HCT116 (cell line): Measurements from ENCODE around the gene RAB1A. TPM values are rescaled to one million over a fixed set of nuclear protein-coding genes. Genes with fewer than 3 reads are reported as not detected.

Source experiments
- ATAC-seq: fragments of 200-7000 bp; cut with Tn5 transposase; 2 replicates; pipeline ENCODE4 v1.9.1; 2020; ENCODE audit warnings: mild to moderate bottlenecking, moderate library complexity
- BruUV-seq: library from RNA; stranded (reverse); fragments of 400-500 nt; replicated peaks from 2 replicates; lab custom pipeline; 2021; lab: Mats Ljungman, UMichigan
- CTCF ChIA-PET: fragments of 300-600 bp; sonication (Branson Sonifier 250); formaldehyde crosslinking; loops from one replicate; lab custom pipeline; 2021; ENCODE audit warnings: antibody characterized with exemption; lab: Charles Lee
- POLR2A ChIA-PET: fragments of 300-600, 350-600 bp; sonication (Branson Sonifier 250); formaldehyde crosslinking; loops from one replicate; lab custom pipeline; 2021; ENCODE audit warnings: antibody characterized with exemption; lab: Charles Lee
- RAD21 ChIA-PET, 2 experiments: fragments of 300-600 bp; sonication (Branson Sonifier 250); formaldehyde crosslinking; loops; one replicate each; lab custom pipeline; 2023; ENCODE audit warnings: low total read pairs in 2 of 2; ENCODE audit not compliant: uncharacterized antibody in 2 of 2, unreplicated experiment in 2 of 2, low non-redundant PET in 1 of 2; lab: Charles Lee
- DNase-seq: peaks from one replicate; pipeline ENCODE4 v3.0.0-alpha.2; 2010; ENCODE audit warnings: low read depth, low spot score
- H2AFZ ChIP-seq: fragments of 200-600 bp; shearing (Covaris generic), sonication (generic); 2 replicates; pipeline ENCODE4 v1.6.1; 2017; ENCODE audit warnings: low read depth, mixed run types, mixed read lengths, antibody characterized with exemption, low read length; ENCODE audit not compliant: poor library complexity, severe bottlenecking
- H3K27ac ChIP-seq: 2 replicates; pipeline ENCODE4 v1.5.1; 2012; ENCODE audit warnings: low read depth, low read length
- H3K27me3 ChIP-seq: fragments of 200-600 bp; sonication (generic); 2 replicates; pipeline ENCODE4 v1.6.1; 2016; ENCODE audit warnings: mixed run types, low read length, mixed read lengths; ENCODE audit not compliant: insufficient read depth
- H3K36me3 ChIP-seq, 2 experiments: fragments of 200-500 bp in 1 of 2; fragments of 200-600 bp in 1 of 2; sonication (Bioruptor generic) in 1 of 2; sonication (generic) in 1 of 2; 2 replicates each; pipeline versions ENCODE4 v1.5.1 to v1.6.1; 2014 to 2016; ENCODE audit warnings: low read length in 2 of 2, inconsistent platforms in 1 of 2, mixed read lengths in 1 of 2, mixed run types in 1 of 2; ENCODE audit not compliant: insufficient read depth in 2 of 2, control insufficient read depth in 1 of 2
- H3K4me1 ChIP-seq, 2 experiments: fragments of 200-600 bp in 1 of 2; sonication (generic) in 1 of 2; 2 replicates each; pipeline versions ENCODE4 v1.5.1 to v1.6.1; 2012 to 2017; ENCODE audit warnings: low read length in 2 of 2, inconsistent platforms in 1 of 2, mild to moderate bottlenecking in 1 of 2, mixed read lengths in 1 of 2, mixed run types in 1 of 2, moderate library complexity in 1 of 2; ENCODE audit not compliant: insufficient read depth in 2 of 2, control insufficient read depth in 1 of 2
- H3K4me2 ChIP-seq: fragments of 200-600 bp; sonication (generic); 2 replicates; pipeline ENCODE4 v1.6.1; 2017; ENCODE audit warnings: mixed run types, low read length, mixed read lengths
- H3K4me3 ChIP-seq, 2 experiments: fragments of 200-600 bp in 1 of 2; sonication (generic) in 1 of 2; replicated peaks in 1 of 2; 2 replicates each; pipeline ENCODE4 v1.5.1; 2011 to 2016; ENCODE audit warnings: low read length in 2 of 2, control low read depth in 1 of 2, low read depth in 1 of 2, mild to moderate bottlenecking in 1 of 2, mixed read lengths in 1 of 2, mixed run types in 1 of 2
- H3K79me2 ChIP-seq: fragments of 200-600 bp; sonication (generic); 2 replicates; pipeline ENCODE4 v1.6.1; 2017; ENCODE audit warnings: mild to moderate bottlenecking, mixed run types, low read length, moderate library complexity, mixed read lengths; ENCODE audit not compliant: insufficient read depth
- H3K9ac ChIP-seq: fragments of 200-600 bp; sonication (generic); 2 replicates; pipeline ENCODE4 v1.6.1; 2016; ENCODE audit warnings: low read length, mixed read lengths
- H3K9me2 ChIP-seq: fragments of 200-600 bp; sonication (generic), shearing (Covaris generic); 2 replicates; pipeline ENCODE4 v1.6.1; 2017; ENCODE audit warnings: mixed run types, mild to moderate bottlenecking, moderate library complexity; ENCODE audit not compliant: insufficient read depth
- H3K9me3 ChIP-seq, 2 experiments: fragments of 200-500 bp in 1 of 2; fragments of 200-600 bp in 1 of 2; sonication (Bioruptor generic) in 1 of 2; sonication (generic) in 1 of 2; 2 replicates each; pipeline ENCODE4 v1.6.1; 2014 to 2017; ENCODE audit warnings: low read length in 2 of 2, mixed read lengths in 2 of 2, inconsistent platforms in 1 of 2, low read depth in 1 of 2, mild to moderate bottlenecking in 1 of 2, mixed run types in 1 of 2, moderate library complexity in 1 of 2; ENCODE audit not compliant: control insufficient read depth in 1 of 2, insufficient read depth in 1 of 2
- H4K20me1 ChIP-seq: fragments of 200-600 bp; sonication (generic), shearing (Covaris generic); 2 replicates; pipeline ENCODE4 v1.6.1; 2017; ENCODE audit warnings: mixed run types, mild to moderate bottlenecking, moderate library complexity; ENCODE audit not compliant: insufficient read depth
- ATF3 ChIP-seq: IDR thresholded peaks from 2 replicates; pipeline ENCODE4 v1.6.1; 2012
- CBX3 ChIP-seq: IDR thresholded peaks from 2 replicates; pipeline ENCODE4 v1.6.1; 2012; ENCODE audit warnings: low read depth
- CEBPB ChIP-seq: IDR thresholded peaks from 2 replicates; pipeline ENCODE4 v1.6.1; 2012; ENCODE audit warnings: low read depth
- EGR1 ChIP-seq: IDR thresholded peaks from 2 replicates; pipeline ENCODE4 v1.6.1; 2012; ENCODE audit warnings: low read depth
- ELF1 ChIP-seq: IDR thresholded peaks from 2 replicates; pipeline ENCODE4 v1.6.1; 2012; ENCODE audit warnings: low read depth, borderline replicate concordance
- EZH2 ChIP-seq: fragments of 200-600 bp; sonication (generic); IDR thresholded peaks from 2 replicates; pipeline ENCODE4 v1.6.1; 2017; ENCODE audit warnings: antibody characterized with exemption, mixed run types
- EZH2phosphoT487 ChIP-seq: fragments of 200-600 bp; IDR thresholded peaks from 2 replicates; pipeline ENCODE4 v1.6.1; 2018; ENCODE audit warnings: antibody characterized with exemption, borderline replicate concordance
- FOSL1 ChIP-seq: IDR thresholded peaks from 2 replicates; pipeline ENCODE4 v1.6.1; 2012; ENCODE audit warnings: low read depth
- JUND ChIP-seq: IDR thresholded peaks from 2 replicates; pipeline ENCODE4 v1.6.1; 2012
- MAX ChIP-seq: IDR thresholded peaks from 2 replicates; pipeline ENCODE4 v1.6.1; 2012
- POLR2A ChIP-seq: IDR thresholded peaks from 2 replicates; pipeline ENCODE4 v1.7.0; 2011; ENCODE audit warnings: borderline replicate concordance; ENCODE audit not compliant: insufficient read depth, insufficient read length; ENCODE audit errors: extremely low read depth
- RAD21 ChIP-seq: IDR thresholded peaks from 2 replicates; pipeline ENCODE4 v1.6.1; 2012; ENCODE audit warnings: low read depth, mild to moderate bottlenecking
- SP1 ChIP-seq: IDR thresholded peaks from 2 replicates; pipeline ENCODE4 v1.6.1; 2012; ENCODE audit warnings: low read depth
- SRF ChIP-seq: IDR thresholded peaks from 2 replicates; pipeline ENCODE4 v1.6.1; 2012; ENCODE audit warnings: low read depth
- TCF7L2 ChIP-seq: IDR thresholded peaks from 2 replicates; pipeline ENCODE4 v1.7.0; 2011; ENCODE audit warnings: borderline replicate concordance, inconsistent platforms; ENCODE audit not compliant: insufficient read depth, insufficient read length; ENCODE audit errors: extremely low read depth
- YY1 ChIP-seq: IDR thresholded peaks from 2 replicates; pipeline ENCODE4 v1.6.1; 2011; ENCODE audit warnings: low read length, low read depth, moderate library complexity, mild to moderate bottlenecking; ENCODE audit not compliant: insufficient replicate concordance; ENCODE audit errors: extremely low read depth
- ZFX ChIP-seq: fragments of 450-650 bp; IDR thresholded peaks from 2 replicates; pipeline ENCODE4 v1.6.1; 2017
- ZNF274 ChIP-seq: fragments of 200-500 bp; sonication (Bioruptor generic); IDR thresholded peaks from 2 replicates; pipeline ENCODE4 v1.6.1; 2014; ENCODE audit warnings: mild to moderate bottlenecking, low read depth, low read length, inconsistent platforms
- intact Hi-C: fragments of 100-400 bp; cut with micrococcal nuclease; formaldehyde crosslinking; loops from 2 replicates; pipeline ENCODE4 v1.10.0; 2022
- total RNA-seq: library from RNA; stranded (reverse); gene quantifications from one replicate; pipeline ENCODE4 v1.2.1, GENCODE V29; 2021; ENCODE audit not compliant: unreplicated experiment

The RAB1A gene
- total RNA-seq, 1 experiment from 2014 or later: 131 TPM

- H3K79me2 ChIP-seq: no peaks in the 10 kb centered on the region
- no peak overlapping the region for H3K4me3 ChIP-seq
- no peaks in the 10 kb centered on the region for H3K9me2 ChIP-seq
- H3K9me3 ChIP-seq: no peaks in the 10 kb centered on the region
- no TSS peak for BruUV-seq
- H4K20me1 ChIP-seq: no peaks in the 10 kb centered on the region
- H3K27me3 ChIP-seq: no peaks in the 10 kb centered on the region
- TF ChIP-seq YY1 (no peak), SRF (no peak), POLR2A (no peak)
- ChIA-PET RAD21 (interaction anchor here in 1 of 2 experiments (0.6 kb wide), 1 partner anchor 66 kb away, joined by 3 read pairs; no protein-coding TSS in a partner anchor), POLR2A (no interaction called here), CTCF (no interaction called here)
- H3K27ac ChIP-seq: no peak overlapping the region
- H3K4me1 ChIP-seq: peaks cover 4 to 22% of the 10 kb centered on the region in 2 experiments; a peak in 3 of 4 replicates
- intact Hi-C loops: no loop called here
- no peak overlapping the region for H3K4me2 ChIP-seq
- peak overlapping the region; percentile 83 for H2AFZ ChIP-seq
- ATAC-seq (no peak), DNase-seq (no peak)
- no peaks in the 10 kb centered on the region for H3K36me3 ChIP-seq
- no peak overlapping the region for H3K9ac ChIP-seq
Measured at GRCh38 chr2:65164426-65164891, 34.6 kb upstream of the RAB1A start.

DNA sequence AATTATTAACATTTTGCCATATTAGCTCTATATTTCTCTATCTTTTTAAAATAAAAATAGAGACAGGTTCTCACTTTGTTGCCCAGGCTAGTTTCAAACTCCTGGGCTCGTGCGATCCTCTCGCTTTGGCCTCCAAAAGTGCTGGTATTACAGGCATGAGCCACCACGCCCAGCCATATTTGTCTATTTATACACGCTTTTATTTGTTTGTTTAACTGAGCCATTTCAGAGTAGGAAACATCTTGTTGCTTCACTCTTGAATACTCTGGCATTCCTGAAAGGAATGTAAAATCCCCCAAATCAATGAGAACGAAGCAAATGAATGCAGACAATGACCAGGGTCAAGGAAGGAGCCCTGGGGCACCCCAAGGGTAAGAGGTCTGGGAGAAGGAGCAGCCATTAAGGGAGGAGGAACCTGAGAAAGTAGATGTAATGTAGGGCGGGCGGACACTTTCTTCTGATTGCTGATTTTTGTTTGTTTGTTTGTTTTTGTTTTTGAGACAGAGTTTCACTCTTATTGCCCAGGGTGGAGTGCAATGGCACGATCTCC is 31.7 kb upstream of the RAB1A start:
- BruUV-seq: no TSS peak
- RAD21 ChIA-PET: no interaction called here
- no peaks in the 10 kb centered on the region for H3K9me2 ChIP-seq
- TF ChIP-seq CEBPB (no peak), MAX (no peak), ZFX (no peak), SRF (no peak), RAD21 (no peak), CBX3 (no peak), EZH2phosphoT487 (no peak), EGR1 (no peak), FOSL1 (no peak), TCF7L2 (no peak), EZH2 (no peak), ATF3 (no peak), SP1 (no peak), POLR2A (no peak), ZNF274 (no peak), ELF1 (no peak), JUND (no peak)
- H3K27me3 ChIP-seq: no peaks in the 10 kb centered on the region
- peaks cover 4 to 36% of the 10 kb centered on the region in 2 experiments; a peak in 3 of 4 replicates for H3K4me1 ChIP-seq
- H3K9me3 ChIP-seq: no peaks in the 10 kb centered on the region
- H3K9ac ChIP-seq: no peak overlapping the region
- no peak for ATAC-seq
- CTCF ChIA-PET: no interaction called here
- H3K79me2 ChIP-seq: no peaks in the 10 kb centered on the region
- DNase-seq: no peak
- POLR2A ChIA-PET: no interaction called here
- no peak overlapping the region for H3K4me3 ChIP-seq
- no peak overlapping the region for H3K27ac ChIP-seq
- H4K20me1 ChIP-seq: no peaks in the 10 kb centered on the region
- intact Hi-C loops: no loop called here
- no peak overlapping the region for H3K4me2 ChIP-seq
- H2AFZ ChIP-seq: no peak overlapping the region
- no peaks in the 10 kb centered on the region for H3K36me3 ChIP-seq
